ENCODE measurements around the gene CDKAL1.

DNA sequence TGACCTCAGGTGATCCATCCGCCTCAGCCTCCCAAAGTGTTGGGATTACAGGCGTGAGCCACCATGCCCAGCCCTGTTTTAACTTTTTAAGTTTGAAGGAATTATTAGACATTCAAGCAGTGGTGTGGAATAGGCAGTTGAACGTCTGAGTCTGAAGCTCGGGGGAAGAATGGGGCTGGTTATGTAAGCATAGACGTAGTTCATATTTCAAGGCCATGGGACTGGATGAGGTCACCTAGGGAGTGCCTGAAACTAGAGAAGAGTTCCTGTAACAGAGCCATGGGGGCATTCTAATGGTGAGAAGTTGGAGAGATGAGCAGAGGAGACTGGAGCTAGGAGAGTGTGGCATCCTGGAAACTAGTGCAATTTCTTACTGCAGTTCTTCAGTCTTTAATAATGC is 6.4 kb downstream of the CDKAL1 start:
- TF ChIP-seq, protein P1, sequence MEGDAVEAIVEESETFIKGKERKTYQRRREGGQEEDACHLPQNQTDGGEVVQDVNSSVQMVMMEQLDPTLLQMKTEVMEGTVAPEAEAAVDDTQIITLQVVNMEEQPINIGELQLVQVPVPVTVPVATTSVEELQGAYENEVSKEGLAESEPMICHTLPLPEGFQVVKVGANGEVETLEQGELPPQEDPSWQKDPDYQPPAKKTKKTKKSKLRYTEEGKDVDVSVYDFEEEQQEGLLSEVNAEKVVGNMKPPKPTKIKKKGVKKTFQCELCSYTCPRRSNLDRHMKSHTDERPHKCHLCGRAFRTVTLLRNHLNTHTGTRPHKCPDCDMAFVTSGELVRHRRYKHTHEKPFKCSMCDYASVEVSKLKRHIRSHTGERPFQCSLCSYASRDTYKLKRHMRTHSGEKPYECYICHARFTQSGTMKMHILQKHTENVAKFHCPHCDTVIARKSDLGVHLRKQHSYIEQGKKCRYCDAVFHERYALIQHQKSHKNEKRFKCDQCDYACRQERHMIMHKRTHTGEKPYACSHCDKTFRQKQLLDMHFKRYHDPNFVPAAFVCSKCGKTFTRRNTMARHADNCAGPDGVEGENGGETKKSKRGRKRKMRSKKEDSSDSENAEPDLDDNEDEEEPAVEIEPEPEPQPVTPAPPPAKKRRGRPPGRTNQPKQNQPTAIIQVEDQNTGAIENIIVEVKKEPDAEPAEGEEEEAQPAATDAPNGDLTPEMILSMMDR (IDR thresholded peaks at IDR 0.05; ENCODE audit: low read depth, low read length): no peak
- no peak for TF ChIP-seq EZH2phosphoT487 (IDR thresholded peaks at IDR 0.05; ENCODE audit: low read depth)
